Measurements from ENCODE around the gene CSH1.
"Not testable (repeated sequence)": the region's sequence is repeated elsewhere in the genome, so short reads cannot be mapped to it uniquely, and the experiment has no call there.

The CSH1 gene

DNA sequence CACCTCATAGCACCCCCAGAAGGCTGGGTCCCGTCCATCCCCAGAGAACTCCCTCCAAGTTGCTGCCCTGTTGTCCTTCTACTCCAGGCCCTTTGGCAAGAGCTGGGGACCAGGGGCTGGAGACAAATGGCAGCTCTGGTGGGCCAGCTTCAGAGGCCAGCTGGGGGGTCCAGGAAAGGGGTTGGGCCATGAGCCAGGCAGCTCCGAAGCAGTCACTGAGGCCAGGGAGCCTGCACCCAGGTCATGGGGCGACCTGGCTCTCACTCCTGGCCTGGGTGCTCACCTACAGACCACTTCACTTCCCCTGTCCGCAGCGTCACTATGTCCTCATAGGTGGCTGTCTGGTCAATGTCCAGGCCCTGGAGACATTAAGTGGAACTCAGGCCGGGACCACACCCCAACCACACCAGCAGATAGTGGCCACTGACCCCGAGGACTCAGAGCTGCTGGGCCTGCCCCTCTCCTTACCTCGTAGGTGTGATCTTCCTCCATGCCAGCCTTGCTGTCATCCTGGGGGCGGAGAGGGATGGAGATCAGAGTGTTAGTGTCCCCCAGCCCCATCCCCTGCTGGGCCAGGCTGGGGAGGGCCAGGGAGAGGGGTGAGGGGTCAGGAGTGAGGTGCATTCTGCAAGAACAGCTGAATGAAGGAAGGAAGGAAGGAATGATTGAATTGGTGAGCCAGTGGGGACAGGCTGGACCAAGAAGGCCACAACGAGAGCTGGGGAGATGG, 32.8 kb upstream of the CSH1 start:
- peak; percentile 2 for DNase-seq (ENCODE audit: low spot score)

DNA sequence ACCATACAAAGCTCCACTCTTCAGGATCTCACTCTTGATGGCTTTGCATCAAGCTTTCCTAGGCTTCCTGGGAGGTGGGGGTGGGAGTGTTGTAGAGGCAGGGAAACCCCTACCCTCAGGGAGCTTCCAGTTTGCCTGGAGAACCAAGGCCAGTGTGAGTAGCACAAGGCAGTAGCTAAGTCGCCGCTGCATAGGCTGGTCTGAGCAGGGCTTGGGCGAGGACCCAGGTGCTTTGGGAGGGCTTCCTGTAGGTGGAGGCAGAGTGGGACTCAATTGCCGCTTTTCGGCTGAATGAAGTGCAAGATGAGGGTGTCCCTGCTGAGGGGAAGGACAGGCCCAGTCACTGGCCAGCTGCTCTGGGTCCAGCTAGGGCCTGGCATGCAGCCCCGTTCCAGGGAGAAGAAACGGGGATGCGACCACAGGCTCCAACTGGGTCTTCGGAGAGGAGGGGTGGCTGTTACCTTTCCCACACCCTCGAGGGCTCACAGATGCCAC, 31.8 kb upstream of the CSH1 start:
- DNase-seq (ENCODE audit: low spot score), result peak; percentile 2

DNA sequence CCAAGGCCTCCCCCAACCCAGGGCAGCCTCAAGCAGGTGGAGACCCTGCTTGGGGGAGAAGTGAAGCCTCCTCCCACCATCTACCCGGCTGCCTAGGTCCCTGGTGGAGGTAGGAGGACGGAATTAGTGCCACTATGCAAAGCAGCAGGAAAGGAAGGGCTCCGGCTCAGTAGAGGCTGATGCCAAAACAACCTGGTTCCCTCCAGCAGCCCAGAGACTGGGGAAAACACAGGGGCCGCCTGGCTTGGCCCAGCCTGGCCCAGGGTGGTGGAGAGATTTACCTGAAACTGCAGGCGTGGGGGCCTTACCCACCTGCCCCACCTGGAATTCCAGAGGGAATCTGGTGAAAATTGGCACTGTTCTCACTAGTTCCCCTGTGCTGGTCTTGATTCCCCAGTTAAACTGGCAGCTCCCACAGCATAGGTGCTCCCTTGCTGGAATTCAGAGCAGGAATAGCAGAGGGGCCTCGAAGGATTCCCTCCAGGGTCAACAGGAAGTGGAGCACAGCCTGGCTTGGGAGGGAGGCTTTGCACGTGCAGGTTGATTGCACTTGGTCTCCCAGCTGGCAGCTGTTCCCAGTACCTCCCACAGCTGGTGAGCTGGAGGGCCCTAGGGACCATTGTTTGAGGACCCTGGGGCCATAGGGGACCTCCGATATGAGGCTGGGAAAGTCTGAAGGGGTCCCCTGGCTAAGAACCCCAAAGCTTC, 31.2 kb upstream of the CSH1 start:
- DNase-seq (ENCODE audit: low spot score), result peak; percentile 12

DNA sequence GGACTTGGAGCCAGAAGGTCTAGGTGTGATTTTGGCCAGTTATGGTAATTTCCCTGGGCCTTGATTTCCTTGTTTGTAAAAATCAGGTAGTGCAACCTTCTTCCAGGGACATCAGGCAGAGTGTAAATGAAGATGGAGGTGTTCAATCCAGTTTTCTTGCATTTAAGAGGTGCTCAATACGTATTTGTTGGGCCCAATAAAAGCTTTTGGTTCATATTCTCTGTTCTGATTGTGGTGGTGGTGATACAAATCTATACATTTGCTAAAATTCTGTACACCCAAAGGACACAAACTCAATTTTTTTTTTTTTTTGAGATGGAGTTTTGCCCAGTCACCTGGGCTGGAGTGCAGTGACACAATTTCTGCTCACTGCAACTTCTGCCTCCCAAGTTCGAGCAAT, 29.8 kb upstream of the CSH1 start:
- no peak for DNase-seq (ENCODE audit: low spot score)

DNA sequence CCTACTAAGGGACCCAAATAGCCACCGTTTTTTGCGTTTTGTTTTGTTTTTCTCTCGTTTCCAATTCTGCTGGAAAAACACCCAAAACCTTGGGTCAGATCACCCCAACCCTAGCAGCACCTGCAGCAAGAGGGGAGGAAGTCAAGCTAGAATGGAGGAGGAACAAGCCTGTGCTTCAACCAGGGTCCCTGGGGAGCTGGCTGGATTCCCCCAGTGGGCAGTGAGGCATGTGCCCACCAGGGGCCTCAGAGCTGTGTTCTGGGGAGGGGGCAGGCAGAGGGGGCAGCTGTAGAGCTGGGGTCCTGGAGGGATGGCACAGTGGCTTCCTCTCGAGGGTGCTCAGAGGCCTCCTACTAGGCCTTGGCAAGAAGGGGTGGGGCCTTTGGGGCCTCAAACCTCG, 29.2 kb upstream of the CSH1 start:
- peak; percentile 3 for DNase-seq (ENCODE audit: low spot score)

DNA sequence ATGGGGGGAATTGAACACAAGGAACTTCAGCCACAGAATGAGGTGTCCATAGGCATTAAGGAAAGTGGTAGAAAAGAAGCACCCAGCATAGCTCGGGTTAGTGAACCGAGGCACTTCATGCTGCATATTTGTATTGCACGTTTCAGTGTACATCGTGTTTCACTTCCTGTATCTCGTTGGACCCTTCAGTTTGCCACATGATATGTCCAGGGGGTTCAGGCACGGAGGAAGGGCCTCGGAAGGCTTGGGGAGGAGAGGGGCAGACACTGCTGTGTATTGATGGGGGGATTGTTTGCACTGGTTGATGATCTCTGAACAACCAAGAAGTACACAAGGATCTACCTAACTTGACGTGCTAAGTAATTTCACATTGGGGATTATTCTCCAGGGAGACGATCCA, 26.0 kb upstream of the CSH1 start:
- DNase-seq (ENCODE audit: low spot score), result not testable (repeated sequence)

DNA sequence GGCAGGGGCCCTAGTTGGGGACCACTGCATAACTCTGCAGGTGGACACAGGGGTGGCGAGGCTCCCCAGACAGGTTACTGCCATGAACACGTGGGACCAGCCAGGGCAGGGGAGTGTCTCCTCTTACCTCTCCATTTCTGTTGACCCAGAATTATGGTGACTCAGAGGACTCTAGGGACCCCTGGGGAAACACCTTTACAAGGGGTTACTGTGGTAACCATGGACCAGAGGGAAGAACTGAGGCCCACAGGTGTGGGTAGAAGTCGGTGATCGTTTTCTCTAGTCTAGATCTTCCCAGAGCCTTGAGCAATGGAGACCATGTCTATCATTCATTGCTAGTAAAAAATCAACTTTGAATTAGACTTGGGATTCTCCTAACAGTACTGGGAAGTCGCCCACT, 24.4 kb upstream of the CSH1 start:
- DNase-seq (ENCODE audit: low spot score), result not testable (repeated sequence)

DNA sequence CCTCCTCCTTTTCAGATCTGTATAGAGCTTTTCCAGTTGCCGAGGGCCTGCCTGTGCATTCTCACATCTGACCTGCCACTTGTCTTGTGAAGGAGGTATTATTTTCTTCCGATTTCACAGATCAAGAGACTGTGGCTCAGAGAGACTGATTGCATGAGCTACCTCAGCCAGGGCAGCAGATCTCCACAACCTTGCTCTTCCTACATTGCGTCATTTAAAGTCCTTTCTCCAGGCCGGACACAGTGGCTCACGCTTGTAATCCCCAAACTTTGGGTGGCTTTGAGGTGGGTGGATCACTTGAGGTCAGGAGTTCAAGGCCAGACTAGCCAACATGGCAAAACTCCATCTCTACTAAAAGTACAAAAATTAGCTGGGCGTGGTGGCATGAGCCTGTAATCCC, 23.7 kb upstream of the CSH1 start:
- peak; percentile 11 for DNase-seq (ENCODE audit: low spot score)

DNA sequence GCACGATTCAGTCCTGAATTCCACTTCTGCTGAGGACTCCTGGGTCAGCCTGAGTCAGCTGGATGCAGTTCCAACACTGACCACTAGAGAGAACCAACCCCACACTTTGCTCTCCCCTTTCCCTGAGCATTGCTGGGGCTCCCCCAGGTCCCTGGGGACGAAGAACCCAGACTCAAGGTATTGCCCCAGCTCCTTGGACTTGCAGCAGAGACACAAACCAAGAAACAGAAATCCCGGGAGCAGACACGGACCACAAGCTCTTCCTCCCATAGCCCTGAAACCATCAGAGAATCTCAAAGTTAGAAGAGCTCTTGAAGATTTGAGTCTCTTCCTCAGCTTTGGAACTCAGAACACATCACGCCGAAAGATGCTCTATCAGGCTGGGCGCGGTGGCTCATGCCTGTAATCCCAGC, 22.9 kb upstream of the CSH1 start:
- DNase-seq (ENCODE audit: low spot score), result peak; percentile 85

DNA sequence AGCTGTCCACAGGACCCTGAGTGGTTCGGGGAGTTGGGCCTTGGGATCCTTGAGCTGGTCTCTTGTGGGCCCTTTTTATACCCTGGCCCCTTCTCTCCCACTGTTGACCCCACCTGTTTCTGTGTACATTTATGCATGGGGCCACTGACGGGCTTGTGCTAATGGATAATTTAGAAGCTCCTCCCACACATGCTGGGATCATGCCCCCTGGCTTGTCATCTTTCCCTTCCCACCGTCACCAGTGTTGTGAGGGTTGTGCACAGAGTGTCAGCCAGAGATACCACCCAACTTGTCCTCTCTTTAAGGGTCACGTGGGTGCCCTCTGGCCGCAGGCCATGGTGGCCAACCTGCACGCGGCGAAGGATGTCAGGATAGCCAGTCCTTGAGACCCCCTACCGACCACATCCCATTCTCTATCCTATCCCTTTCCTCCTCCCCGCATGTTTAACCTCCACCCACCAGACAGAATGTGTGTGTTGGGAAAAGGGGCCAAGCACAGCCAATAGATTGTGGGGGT, 22.5 kb upstream of the CSH1 start, which contains the start of gene GH1:
TSS of gene GH1 (minus strand) at position 51 of the 517 bp plus-strand sequence. CDS start 63 bp downstream, outside the sequence.
- not testable (repeated sequence) for DNase-seq (ENCODE audit: low spot score)

DNA sequence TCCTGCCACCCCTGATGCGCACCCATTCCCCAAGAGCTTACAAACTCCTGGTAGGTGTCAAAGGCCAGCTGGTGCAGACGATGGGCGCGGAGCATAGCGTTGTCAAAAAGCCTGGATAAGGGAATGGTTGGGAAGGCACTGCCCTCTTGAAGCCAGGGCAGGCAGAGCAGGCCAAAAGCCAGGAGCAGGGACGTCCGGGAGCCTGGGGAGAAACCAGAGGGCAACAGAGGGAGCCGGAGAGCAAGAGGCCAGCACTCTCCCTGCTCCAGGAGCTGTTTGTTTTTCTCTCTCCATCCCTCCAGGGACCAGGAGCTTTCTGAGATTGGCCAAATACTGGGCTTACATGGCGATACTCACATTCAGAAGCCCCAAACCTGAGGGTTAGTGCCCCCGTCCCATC, 21.9 kb upstream of the CSH1 start:
- DNase-seq (ENCODE audit: low spot score), result peak; percentile 60

DNA sequence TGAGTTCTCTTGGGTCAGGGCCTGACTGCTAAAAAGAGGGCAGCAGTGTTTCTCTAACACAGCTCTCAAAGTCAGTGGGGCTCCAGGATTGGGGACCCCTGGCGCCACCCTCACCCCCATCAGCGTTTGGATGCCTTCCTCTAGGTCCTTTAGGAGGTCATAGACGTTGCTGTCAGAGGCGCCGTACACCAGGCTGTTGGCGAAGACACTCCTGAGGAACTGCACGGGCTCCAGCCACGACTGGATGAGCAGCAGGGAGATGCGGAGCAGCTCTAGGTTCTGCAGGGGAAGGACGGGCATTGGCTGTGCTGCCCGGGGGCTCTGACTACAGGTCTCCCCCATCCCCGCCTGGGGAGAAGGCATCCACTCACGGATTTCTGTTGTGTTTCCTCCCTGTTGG, 21.3 kb upstream of the CSH1 start:
- DNase-seq (ENCODE audit: low spot score), result no peak

DNA sequence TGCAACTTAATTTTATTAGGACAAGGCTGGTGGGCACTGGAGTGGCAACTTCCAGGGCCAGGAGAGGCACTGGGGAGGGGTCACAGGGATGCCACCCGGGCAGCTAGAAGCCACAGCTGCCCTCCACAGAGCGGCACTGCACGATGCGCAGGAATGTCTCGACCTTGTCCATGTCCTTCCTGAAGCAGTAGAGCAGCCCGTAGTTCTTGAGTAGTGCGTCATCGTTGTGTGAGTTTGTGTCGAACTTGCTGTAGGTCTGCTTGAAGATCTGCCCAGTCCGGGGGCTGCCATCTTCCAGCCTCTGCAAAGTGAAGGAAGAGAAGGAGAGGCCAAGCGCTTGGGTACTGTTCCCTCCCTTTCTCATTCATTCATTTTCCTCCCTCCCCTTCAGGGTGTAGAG, 20.8 kb upstream of the CSH1 start:
- not testable (repeated sequence) for DNase-seq (ENCODE audit: low spot score)

DNA sequence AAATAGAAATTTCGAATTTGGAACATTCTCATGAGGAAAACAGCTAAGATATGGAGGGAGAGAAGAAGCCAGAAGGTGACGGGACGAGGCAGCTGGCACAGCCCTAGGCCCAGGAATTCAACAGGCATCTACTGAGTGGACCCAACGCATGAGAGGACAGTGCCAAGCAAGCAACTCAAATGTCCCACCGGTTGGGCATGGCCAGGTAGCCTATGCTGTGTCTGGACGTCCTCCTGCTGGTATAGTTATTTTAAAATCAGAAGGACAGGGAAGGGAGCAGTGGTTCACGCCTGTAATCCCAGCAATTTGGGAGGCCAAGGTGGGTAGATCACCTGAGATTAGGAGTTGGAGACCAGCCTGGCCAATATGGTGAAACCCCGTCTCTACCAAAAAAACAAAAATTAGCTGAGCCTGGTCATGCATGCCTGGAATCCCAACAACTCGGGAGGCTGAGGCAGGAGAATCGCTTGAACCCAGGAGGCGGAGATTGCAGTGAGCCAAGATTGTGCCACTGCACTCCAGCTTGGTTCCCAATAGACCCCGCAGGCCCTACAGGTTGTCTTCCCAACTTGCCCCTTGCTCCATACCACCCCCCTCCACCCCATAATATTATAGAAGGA, 20.3 kb upstream of the CSH1 start:
- DNase-seq (ENCODE audit: low spot score), result no peak

DNA sequence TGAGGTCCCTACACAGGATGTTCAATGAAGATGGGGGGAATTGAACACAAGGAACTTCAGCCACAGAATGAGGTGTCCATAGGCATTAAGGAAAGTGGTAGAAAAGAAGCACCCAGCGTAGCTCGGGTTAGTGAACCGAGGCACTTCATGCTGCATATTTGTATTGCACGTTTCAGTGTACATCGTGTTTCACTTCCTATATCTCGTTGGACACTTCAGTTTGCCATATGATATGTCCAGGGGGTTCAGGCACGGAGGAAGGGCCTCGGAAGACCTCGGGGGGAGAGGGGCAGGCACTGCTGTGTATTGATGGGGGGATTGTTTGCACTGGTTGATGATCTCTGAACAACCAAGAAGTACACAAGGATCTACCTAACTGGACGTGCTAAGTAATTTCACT, 19.4 kb upstream of the CSH1 start:
- DNase-seq (ENCODE audit: low spot score), result not testable (repeated sequence)

DNA sequence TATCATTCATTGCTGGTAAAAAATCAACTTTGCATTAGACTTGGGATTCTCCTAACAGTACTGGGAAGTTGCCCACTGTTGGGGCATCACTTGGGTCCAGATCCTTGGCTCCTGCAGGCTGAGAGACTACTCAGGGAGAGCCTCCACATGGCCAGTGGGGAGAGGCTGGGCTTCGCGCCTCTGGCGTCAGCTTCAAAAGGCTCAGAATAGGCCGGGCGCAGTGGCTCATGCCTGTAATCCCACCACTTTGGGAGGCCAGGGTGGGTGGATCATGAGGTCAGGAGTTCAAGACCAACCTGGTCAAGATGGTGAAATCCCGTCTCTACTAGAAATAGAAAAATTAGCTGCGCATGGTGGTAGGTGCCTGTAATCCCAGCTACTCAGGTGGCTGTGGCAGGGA, 18.1 kb upstream of the CSH1 start:
- no peak for DNase-seq (ENCODE audit: low spot score)

DNA sequence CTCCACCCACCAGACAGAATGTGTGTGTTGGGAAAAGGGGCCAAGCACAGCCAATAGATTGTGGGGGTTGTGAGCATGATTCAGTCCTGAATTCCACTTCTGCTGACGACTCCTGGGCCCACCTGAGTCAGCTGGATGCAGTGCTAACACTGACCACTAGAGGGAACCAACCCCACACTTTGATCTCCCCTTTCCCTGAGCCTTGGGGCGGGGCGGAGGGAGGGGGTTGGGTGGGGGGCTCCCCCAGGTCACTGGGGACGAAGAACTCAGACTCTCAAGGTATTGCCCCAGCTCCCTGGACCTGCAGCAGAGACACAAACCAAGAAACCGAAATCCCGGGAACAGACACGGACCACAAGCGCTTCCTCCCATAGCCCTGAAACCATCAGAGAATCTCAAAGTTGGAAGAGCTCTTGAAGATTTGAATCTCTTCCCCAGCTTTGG, 15.3 kb upstream of the CSH1 start:
- DNase-seq (ENCODE audit: low spot score), result peak; percentile 81

DNA sequence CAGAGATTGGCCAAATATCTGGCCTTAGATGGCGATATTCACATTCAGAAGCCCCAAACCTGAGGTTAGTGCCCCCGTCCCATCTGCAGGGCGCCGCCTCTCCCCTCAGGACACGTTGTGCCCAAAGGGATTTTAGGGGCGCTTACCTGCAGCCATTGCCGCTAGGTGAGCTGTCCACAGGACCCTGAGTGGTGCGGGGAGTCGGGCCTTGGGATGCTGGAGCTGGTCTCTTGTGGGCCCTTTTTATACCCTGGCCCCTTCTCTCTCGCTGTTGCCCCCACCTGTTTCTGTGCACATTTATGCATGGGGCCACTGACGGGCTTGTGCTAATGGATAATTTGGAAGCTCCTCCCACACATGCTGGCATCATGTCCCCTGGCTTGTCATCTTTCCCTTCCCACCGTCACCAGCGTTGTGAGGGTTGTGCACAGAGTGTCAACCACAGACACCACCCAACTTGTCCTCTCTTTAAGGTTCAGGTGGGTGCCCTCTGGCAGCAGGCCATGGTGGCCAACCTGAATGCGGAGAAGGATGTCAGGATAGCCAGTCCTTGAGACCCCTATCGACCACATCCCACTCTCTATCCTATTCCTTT, 14.8 kb upstream of the CSH1 start, which contains the start of gene CSHL1:
TSS of gene CSHL1 (minus strand) at position 218 of the 595 bp plus-strand sequence. CDS start at position 156, 62 bp downstream.
- DNase-seq (ENCODE audit: low spot score), result no peak

DNA sequence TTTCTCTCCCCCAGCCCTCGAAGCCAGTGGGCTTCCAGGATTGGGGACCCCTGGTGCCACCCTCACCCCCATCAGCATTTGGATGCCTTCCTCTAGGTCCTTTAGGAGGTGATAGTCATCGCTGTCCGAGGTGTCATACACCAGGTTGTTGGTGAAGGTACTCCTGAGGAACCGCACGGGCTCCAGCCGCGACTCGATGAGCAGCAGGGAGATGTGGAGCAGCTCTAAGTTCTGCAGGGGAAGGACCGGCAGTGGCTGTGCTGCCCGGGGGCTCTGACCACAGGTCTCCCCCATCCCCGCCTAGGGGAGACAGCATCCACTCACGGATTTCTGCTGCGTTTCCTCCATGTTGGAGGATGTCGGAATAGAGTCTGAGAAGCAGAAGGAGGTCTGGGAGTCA, 13.7 kb upstream of the CSH1 start:
- DNase-seq (ENCODE audit: low spot score), result no peak

DNA sequence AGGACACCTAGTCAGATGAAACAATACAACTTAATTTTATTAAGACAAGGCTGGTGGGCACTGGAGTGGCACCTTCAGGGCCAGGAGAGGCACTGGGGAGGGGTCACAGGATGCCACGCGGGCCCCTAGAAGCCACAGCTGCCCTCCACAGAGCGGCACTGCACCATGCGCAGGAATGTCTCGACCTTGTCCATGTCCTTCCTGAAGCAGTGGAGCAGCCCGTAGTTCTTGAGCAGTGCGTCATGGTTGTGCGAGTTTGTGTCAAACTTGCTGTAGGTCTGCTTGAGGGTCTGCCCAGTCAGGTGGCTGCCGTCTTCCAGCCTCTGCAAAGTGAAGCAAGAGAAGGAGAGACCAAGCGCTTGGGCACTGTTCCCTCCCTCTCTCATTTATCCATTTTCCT, 13.2 kb upstream of the CSH1 start:
- not testable (repeated sequence) for DNase-seq (ENCODE audit: low spot score)

DNA sequence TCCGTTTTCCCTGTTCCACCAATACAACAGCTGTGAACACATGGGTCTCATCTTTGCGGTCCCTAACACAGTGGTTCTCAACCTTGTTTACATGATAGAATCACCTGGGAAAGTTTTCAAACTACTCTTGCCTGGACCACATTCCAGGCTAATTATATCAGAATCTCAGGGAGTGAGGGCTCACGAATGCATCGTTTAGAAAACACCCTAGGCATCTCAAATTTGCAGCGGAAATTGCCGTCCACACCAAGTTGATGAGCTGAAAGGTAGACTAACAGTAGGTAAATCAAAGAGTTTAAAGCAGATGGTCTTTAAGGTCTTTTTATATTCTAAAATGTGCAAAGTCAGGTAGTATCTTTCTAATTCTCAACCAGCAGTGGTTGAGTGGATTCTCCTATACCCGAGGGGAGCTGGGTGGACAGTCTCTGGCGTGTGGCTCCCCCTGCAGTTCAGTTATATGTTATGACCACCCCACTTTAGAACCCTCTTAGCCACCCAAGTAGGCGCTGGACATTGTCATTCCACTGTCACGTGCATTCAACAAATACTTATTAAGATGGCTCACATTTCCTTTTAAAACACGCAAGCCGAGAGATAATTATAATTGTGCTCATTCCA, 10.9 kb upstream of the CSH1 start:
- DNase-seq (ENCODE audit: low spot score), result not testable (repeated sequence)

DNA sequence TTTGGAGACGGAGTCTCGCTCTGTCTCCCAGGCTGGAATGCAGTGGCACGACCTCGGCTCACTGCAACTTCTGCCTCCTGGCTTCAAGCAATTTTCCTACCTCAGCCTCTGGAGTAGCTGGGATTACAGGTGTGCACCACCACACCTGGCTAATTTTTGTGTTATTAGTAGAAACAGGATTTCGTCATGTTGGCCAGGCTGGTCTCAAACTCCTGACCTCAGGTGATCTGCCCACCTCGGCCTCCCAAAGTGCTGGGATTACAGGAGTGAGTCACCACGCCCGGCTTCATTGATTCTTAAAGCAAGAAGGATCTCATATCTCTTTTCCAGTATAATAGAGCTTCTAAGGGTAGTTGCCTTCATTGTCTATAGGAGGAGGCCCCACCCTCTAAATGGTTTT, 8.4 kb upstream of the CSH1 start:
- DNase-seq (ENCODE audit: low spot score), result not testable (repeated sequence)
